IPS-11a (cell line): ENCODE measurements around the gene SYT3.

Source experiments
- H3K4me3 ChIP-seq: one replicate; pipeline ENCODE4 v1.5.1; 2013; ENCODE audit warnings: low read depth, low read length, control low read depth

The SYT3 gene

GRCh38 chr19:50639121-50640112 lies at the start of gene SYT3:
Gene SYT3, minus strand, starts transcription at chr19:50639881. Its CDS starts 2,470 bp downstream, at chr19:50637411.
- peak within 1 kb of the TSS; percentile 67 for H3K4me3 ChIP-seq

DNA sequence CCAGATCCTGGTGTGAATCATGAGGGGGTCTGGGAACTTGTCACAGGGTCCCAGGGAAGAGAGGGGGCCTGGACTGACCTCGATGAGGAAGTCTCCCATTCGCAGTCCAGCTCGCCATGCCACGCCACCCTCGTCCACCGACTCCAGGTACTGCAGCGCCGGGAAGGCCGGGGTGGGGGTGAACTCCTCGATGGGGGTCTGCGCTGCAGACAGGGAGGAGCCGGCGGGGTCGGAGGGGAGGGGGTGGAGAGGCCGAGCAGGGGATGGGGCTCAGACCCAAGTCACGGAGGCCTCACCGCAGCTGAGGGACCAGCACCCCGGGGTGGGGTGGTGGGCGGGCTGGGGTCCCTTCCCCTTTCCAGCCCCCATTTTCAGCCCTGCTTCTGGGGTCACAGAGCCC lies 49.1 kb upstream of the SYT3 start:
- H3K4me3 ChIP-seq, result no peak overlapping the region

DNA sequence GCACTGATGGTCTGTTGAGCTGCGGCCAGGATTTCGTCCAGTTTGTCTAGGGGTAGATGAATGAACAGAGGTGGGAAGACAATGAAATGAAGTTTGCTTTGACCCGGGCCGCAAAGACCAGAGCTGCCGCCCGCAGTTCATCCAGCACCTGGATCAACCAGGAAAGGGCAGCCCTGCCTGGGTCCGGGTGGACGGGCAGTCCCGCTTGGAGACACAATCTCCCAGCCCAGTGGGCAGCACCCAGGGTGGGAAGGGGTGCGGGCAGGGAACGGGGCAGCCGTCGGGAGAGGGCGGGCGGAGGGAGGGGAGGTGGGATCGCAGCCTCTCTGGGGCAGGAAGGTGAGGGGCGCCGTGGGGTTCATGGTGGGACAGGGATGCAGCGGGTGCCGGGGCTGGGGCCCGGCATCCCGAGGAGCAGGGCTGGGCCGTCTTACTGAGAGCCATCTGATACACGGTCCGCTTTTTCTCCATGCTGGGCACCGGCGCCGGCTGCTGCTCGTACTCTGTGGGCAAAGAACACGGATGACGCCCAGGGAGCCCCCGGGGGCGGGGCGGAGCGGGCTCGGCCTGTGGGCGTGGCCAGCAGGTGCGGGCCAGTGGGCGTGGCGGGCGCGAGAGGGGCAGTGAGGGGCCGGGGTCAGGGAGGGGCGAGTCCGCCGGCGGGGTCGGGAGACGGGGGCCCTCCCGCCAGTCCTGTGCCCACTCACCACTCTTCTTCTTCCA lies 46.8 kb upstream of the SYT3 start:
- H3K4me3 ChIP-seq, result peak overlapping the region; percentile 2

DNA sequence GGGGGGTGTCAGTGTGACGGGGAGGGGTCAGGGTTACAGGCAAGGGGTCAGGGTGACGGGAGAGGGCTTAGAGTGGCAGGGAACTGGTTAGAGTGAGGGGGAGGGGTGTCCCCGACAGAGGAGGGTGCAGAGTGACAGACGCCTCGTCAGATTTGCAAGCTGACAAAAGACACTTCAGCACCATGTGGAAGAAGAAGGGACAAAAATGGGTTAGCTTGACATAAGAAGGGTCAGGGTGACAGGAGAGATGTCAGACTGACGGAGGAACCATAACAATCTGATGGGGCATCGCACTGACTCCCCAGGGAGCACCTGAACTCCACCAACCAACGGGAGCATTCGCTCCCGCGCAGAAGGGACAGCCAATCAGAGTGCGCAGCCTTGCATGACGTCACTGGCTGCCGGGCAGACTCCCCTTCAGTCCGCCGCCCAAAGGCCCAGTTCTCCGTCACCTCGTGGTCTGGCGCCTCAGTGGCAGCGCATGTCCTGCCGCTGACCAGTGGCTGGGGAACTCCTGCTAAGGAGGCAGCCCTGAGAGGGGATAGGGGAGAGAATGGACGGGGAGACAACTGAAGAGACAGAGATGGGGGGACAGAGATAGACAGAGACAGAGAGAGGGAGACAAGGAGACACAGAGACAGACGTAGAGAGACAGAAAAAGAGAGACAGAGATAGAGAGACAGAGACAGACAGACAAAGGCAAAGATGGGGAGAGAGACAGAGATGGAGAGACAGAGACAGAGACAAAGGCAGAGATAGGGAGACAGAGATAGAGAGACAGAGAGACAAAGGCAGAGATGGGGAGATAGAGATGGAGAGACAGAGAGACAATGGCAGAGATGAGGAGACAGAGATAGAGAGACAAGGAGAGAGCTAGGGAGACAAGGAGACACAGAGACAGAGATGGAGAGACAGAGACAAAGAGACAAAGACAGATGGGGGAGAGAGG lies 39.8 kb upstream of the SYT3 start:
- no peak overlapping the region for H3K4me3 ChIP-seq

GRCh38 chr19:50678323-50678722 lies 38.6 kb upstream of the SYT3 start:
- no peak overlapping the region for H3K4me3 ChIP-seq

DNA sequence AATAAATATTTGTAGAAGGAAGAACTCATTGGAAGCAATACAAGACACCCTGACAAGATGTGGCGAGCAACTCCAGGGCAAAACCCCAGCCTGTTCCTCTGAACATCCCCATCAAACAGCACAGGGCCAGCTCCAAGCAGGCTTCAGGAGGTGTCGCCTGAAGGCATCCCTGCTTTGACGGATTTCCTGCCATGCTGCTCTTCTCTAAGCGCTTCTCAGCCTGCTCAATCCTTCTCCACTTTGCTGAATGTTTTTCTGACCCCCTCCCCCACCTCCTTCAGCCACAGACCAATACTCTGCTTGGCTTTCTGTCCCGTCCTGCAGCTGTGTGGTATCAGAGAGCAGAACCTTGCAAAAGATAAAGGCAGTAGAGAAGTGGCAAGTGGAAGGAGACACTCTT lies 38.0 kb upstream of the SYT3 start:
- no peak overlapping the region for H3K4me3 ChIP-seq

DNA sequence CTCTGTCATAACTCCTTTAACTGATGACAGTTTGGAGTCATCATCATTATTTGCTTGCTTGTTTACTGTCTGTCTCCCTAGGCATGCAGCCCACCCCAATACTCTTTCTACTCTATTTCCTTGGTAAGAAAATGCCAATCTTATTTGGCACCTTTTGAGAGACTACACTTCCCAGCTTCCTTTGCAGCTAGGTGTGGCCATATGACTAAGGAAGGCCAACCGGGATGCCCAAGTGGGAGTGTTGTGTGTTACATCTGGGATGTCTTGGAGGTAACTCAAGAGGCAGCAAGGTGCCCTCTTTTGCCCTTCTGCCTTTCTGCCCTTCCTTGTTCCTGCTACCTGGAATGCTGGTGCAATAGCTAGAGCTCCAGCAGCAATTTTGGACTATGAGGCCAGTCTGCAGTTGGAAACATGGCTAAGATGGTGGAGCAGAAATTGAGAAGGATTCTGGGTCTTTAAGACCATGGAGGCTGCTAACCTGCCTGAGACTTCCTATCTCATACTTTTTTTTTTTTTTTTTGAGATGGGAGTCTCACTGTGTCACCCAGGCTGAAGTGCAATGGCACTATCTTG lies 37.0 kb upstream of the SYT3 start:
- H3K4me3 ChIP-seq, result no peak overlapping the region

DNA sequence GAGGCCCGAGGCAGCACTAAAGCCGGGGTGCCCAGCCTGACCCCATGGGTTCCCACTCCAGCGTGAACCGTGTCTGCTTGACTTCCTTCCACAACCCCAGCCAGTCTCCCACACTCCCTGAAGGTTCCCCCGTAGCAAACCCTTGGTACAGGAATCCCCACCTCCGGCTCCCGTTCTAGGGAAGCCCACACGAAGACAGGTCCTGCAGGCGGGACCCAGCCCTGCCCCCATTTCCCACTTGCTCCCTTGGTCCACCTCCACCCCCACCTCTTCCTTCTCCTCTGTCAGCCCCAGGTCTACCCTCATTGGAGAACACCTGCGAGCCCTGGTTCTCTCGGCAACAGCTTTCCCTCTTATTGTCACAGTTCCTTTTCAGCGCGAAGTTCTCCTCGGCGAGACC lies 33.4 kb upstream of the SYT3 start:
- no peak overlapping the region for H3K4me3 ChIP-seq

- no peak overlapping the region for H3K4me3 ChIP-seq
Measured at GRCh38 chr19:50670102-50670380, 30.4 kb upstream of the SYT3 start.

DNA sequence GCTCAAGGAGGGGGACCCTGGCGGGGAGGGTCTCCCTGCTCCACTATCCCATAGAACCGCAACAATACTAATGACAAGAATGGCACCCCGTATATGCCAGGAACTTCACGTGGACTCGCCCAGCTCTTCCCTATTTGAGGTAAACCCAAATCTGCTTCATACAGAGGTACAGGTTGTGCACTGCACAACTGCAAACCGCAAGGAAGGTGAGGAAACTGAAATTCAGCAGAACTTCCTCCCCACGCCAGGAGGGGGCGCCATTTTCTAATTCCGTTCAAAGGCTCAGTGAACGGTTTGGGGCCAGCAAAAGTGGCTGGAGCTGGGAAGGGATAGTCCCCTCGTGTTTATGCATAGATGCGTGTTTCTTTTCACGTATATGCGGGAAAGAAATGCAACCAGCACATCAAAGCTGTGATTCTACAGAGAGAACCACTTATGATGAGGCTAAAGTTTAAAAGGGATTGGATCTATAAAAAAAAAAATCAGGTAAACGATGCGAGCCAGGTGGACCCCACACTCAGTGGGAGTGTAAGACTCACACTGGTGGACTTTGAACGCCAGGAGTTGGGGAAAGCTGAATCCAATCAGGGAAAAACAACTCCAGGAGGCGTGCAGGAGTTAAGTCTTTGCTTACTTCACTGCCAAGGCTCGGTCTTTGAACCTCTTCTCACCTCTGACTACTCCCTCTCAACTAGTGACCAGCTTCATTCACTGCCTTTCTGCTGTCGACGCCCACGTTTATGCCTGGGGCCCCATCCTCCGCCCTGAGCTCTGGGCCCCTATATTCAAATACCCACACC lies 29.8 kb upstream of the SYT3 start:
- no peak overlapping the region for H3K4me3 ChIP-seq

DNA sequence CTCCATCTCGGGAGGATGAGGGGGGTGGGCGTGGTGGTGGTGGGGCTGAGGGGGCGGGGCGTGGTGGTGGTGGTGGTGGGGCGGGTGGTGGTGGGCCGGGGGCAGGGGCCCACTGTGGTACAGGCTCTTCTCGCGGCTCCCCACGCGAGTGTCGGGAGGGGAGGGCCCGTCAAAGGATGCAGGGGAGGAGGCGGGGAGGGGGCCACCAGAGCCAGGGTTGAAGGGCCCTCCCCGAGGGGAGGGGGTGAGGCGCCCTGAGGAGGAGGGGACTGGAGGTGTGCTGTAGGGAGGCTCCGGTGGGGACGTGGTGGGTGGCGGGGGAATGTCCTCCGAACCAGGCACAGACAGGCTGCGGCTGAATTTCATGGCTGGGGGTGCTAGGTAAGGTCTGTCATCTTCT lies 29.2 kb upstream of the SYT3 start:
- no peak overlapping the region for H3K4me3 ChIP-seq

DNA sequence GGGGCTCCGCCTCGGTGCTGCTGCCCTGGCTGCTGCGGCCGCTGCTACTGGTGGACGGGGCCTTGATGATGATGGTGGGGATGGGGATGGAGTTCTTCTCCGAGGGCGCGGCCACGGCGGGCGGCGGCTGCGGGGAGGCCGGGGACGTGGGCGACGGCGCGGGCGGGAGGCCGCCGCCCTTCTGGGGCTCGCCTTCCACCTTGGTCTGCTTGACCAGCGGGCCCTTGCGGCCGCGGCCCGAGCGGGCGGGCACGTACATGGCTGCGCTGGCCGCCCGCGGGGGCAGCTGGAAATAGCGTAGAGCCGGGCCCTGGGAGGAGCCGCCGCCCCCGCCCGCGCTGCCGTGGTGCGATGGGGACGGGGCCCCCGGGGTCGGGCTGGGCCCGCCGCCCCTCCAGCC lies 28.7 kb upstream of the SYT3 start:
- H3K4me3 ChIP-seq, result no peak overlapping the region

- no peak overlapping the region for H3K4me3 ChIP-seq
Measured at GRCh38 chr19:50667759-50668231, 28.1 kb upstream of the SYT3 start.

GRCh38 chr19:50667177-50667758 lies 27.6 kb upstream of the SYT3 start:
- H3K4me3 ChIP-seq, result no peak overlapping the region

DNA sequence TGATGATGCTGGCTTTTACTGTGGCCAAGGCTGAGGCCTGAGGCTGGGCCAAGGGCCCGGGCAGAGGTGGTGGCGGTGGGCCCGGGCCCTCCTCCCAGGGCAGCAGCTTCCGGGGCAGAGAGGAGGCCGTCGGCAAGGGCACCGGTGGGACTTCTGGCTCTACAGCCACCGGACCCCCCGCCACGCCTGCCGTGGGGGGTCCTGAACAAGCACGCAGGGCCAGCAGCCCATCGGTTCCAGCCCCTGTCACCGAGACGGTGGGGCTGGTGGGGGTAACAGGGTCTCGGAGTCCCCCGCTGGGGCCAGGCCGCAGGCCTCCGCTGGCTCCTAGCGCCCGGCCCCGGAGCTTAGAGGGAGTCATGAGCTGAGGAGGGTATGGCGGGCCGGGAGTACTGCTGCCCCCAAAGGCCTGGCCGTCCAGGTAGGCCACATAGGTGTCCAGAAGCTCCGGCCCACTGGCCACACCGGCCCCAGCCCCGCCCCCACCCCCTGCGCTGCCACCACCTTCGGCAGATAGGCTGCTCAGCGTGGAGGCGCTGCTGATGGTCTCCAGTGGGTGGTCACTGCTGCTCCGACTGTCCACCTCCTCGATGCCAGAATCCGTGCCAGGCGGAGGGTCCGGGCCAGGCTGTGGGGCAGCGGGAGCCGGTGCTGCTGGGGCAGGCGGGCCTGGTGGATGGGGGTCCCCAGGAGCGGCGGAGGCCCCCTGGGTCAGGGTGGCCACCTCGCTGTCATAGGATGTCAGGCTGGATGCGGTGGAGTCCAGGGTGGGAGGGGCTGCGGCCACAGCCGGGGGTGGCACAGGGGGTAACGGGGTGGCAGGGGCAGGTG lies 26.9 kb upstream of the SYT3 start:
- no peak overlapping the region for H3K4me3 ChIP-seq

DNA sequence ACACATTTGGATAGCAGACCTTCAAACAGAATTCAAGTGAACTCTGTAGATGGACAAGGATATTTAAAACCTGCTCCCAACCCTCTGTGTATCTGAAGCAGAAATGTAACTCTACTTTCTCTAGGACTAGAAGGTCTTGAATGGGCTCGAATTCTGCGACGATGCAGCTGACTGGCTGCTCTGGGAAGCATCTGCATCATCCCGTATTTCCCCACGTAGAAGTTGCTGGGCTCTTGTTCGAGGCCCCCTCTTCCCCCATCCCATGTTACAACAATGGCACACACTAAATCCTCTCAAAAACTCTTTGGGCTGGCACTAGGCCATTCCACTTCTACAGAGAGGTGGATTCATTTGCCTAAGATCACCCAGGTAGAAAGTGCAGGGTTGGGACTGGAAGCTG lies 24.5 kb upstream of the SYT3 start:
- no peak overlapping the region for H3K4me3 ChIP-seq

- H3K4me3 ChIP-seq, result no peak overlapping the region
Measured at GRCh38 chr19:50663482-50663790, 23.8 kb upstream of the SYT3 start.

GRCh38 chr19:50662651-50663481 lies 23.2 kb upstream of the SYT3 start:
- H3K4me3 ChIP-seq, result no peak overlapping the region
